NCI-H82 (cell line): Measurements from ENCODE around the gene KLHL42.
"Not testable (repeated sequence)": the region's sequence is repeated elsewhere in the genome, so short reads cannot be mapped to it uniquely, and the experiment has no call there.

Experiments
- DNase-seq: peaks from one replicate; lab custom pipeline; 2025; lab: John Stamatoyannopoulos, UW

The KLHL42 gene

GRCh38 chr12:27779920-27780611 lies at the start of gene KLHL42, which contains the start of gene MANSC4:
Gene KLHL42 (plus strand): TSS chr12:27780233. CDS start chr12:27780331, 98 bp downstream.
Gene MANSC4 (minus strand): TSS chr12:27780236. CDS start chr12:27771276, 8,960 bp downstream.
- peak; percentile 73 for DNase-seq

GRCh38 chr12:27732281-27732680 lies 47.8 kb upstream of the KLHL42 start:
- DNase-seq, result peak; percentile 11

- peak; percentile 51 for DNase-seq
Measured at GRCh38 chr12:27733052-27733656, 46.9 kb upstream of the KLHL42 start.

- no peak for DNase-seq
Measured at GRCh38 chr12:27733791-27734190, 46.2 kb upstream of the KLHL42 start.

- DNase-seq, result not testable (repeated sequence)
Measured at GRCh38 chr12:27734321-27734720, 45.7 kb upstream of the KLHL42 start.

- no peak for DNase-seq
Measured at GRCh38 chr12:27743601-27744000, 36.4 kb upstream of the KLHL42 start.

- not testable (repeated sequence) for DNase-seq
Measured at GRCh38 chr12:27745734-27746133, 34.3 kb upstream of the KLHL42 start.

- no peak for DNase-seq
Measured at GRCh38 chr12:27747111-27747820, 32.8 kb upstream of the KLHL42 start.

GRCh38 chr12:27751386-27752047 lies 28.5 kb upstream of the KLHL42 start:
- DNase-seq, result peak; percentile 12

- no peak for DNase-seq
Measured at GRCh38 chr12:27754795-27755194, 25.2 kb upstream of the KLHL42 start.

- no peak for DNase-seq
Measured at GRCh38 chr12:27756670-27757195, 23.3 kb upstream of the KLHL42 start.

- DNase-seq, result no peak
Measured at GRCh38 chr12:27762757-27763156, 17.3 kb upstream of the KLHL42 start.

- DNase-seq, result no peak
Measured at GRCh38 chr12:27766587-27766986, 13.4 kb upstream of the KLHL42 start.

- no peak for DNase-seq
Measured at GRCh38 chr12:27769142-27769673, 10.8 kb upstream of the KLHL42 start.

GRCh38 chr12:27771481-27772327 lies 8.3 kb upstream of the KLHL42 start:
- DNase-seq, result no peak

GRCh38 chr12:27772328-27773049 lies 7.5 kb upstream of the KLHL42 start:
- DNase-seq, result no peak

GRCh38 chr12:27777141-27777540 lies 2.9 kb upstream of the KLHL42 start:
- DNase-seq, result no peak

- no peak for DNase-seq
Measured at GRCh38 chr12:27778206-27778605, 1.8 kb upstream of the KLHL42 start.

GRCh38 chr12:27779416-27779919 lies 565 bp upstream of the KLHL42 start:
- peak; percentile 54 for DNase-seq
